GM21529 (cell line): ENCODE results near the gene ASRGL1.

ENCODE experiments used
- ATAC-seq: cut with Tn5 transposase; IDR thresholded peaks from one replicate; pipeline ENCODE4 v1.9.1; 2021; ENCODE audit not compliant: unreplicated experiment

Gene ASRGL1

DNA sequence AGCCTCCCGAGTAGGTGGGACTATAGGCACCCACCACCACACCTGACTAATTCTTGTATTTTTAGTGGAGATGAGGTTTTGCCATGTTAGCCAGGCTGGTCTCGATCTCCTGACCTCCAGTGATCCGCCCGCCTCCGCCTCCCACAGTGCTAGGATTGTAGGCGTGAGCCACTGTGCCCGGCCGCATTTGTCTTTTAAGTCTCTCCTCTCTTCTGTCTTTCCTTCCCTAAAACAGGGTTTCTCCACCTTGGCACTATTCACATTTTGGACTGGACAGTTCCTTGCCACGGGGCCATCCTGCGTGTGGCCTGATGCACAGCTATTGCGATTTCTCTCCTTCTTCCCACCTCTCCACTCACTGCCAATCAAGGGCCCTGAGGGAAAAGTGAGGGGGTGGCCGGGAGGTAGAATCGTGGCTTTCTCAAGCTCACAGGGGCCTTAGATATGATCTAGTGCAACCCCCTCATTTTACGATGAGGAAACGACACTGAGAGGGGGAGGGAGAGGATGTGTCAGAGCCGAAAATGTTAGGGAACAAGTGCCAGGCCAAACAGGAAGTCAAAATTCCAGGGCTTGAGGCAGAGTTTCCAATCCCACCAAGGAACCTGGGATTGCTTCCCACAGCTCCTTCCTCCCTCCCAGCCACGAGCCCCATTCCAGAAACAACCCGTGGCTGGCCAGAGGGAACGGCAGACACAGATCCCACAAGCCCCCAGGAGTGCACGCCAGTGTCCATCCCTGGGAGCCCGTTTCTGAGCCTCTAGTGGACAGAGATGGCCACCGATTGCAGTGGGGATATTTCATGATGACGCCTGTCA is 102.7 kb downstream of the ASRGL1 start:
- no peak for ATAC-seq
